ENCODE results near the gene WDR45.
A peak's percentile ranks its signal among the peaks of the same experiment; 100 is the strongest.

The WDR45 gene

GRCh38 chrX:49073601-49074575, 5.8 kb downstream of the WDR45 start, which contains the start of gene PRAF2:
Gene PRAF2 (minus strand): TSS chrX:49074002. CDS start chrX:49073987, 15 bp downstream.
- Histone ChIP-seq H2AFZ (ENCODE audit: low read length, unreplicated experiment) (peak within 1 kb of the TSS; percentile 62), H3K4me3 (ENCODE audit: low read depth, low read length) (peak within 1 kb of the TSS; percentile 90), H3K79me2 (ENCODE audit: control insufficient read depth, insufficient read depth, low read length, unreplicated experiment) (peaks cover 6% of the 10 kb centered on the region), H3K27ac (ENCODE audit: low read depth, low read length) (peak within 1 kb of the TSS; percentile 61), H3K36me3 (ENCODE audit: insufficient read depth, low read length) (no peaks in the 10 kb centered on the region), H3K4me1 (ENCODE audit: control insufficient read depth, insufficient read depth, low read length, unreplicated experiment) (peaks cover 4% of the 10 kb centered on the region), H3K27me3 (ENCODE audit: insufficient read depth, low read length) (no peaks in the 10 kb centered on the region)

GRCh38 chrX:49072712-49073095, 7.0 kb downstream of the WDR45 start:
- Histone ChIP-seq H3K4me1 (ENCODE audit: control insufficient read depth, insufficient read depth, low read length, unreplicated experiment) (peaks cover 4% of the 10 kb centered on the region), H3K27ac (ENCODE audit: low read depth, low read length) (no peak overlapping the region), H3K79me2 (ENCODE audit: control insufficient read depth, insufficient read depth, low read length, unreplicated experiment) (peaks cover 6% of the 10 kb centered on the region), H2AFZ (ENCODE audit: low read length, unreplicated experiment) (no peak overlapping the region), H3K4me3 (ENCODE audit: low read depth, low read length) (peak overlapping the region; percentile 90), H3K27me3 (ENCODE audit: insufficient read depth, low read length) (no peaks in the 10 kb centered on the region), H3K36me3 (ENCODE audit: insufficient read depth, low read length) (no peaks in the 10 kb centered on the region)

GRCh38 chrX:49071877-49072711, 7.6 kb downstream of the WDR45 start:
- no peaks in the 10 kb centered on the region for H3K27me3 ChIP-seq (ENCODE audit: insufficient read depth, low read length)
- no peak overlapping the region for H3K27ac ChIP-seq (ENCODE audit: low read depth, low read length)
- H3K4me3 ChIP-seq (ENCODE audit: low read depth, low read length): peak overlapping the region; percentile 90
- no peak overlapping the region for H2AFZ ChIP-seq (ENCODE audit: low read length, unreplicated experiment)
- H3K4me1 ChIP-seq (ENCODE audit: control insufficient read depth, insufficient read depth, low read length, unreplicated experiment): peaks cover 4% of the 10 kb centered on the region
- H3K79me2 ChIP-seq (ENCODE audit: control insufficient read depth, insufficient read depth, low read length, unreplicated experiment): peaks cover 6% of the 10 kb centered on the region
- no peaks in the 10 kb centered on the region for H3K36me3 ChIP-seq (ENCODE audit: insufficient read depth, low read length)

- Histone ChIP-seq H3K4me1 (ENCODE audit: control insufficient read depth, insufficient read depth, low read length, unreplicated experiment) (peaks cover 4% of the 10 kb centered on the region), H3K27ac (ENCODE audit: low read depth, low read length) (no peak overlapping the region), H3K27me3 (ENCODE audit: insufficient read depth, low read length) (no peaks in the 10 kb centered on the region), H3K79me2 (ENCODE audit: control insufficient read depth, insufficient read depth, low read length, unreplicated experiment) (peaks cover 6% of the 10 kb centered on the region), H2AFZ (ENCODE audit: low read length, unreplicated experiment) (no peak overlapping the region), H3K4me3 (ENCODE audit: low read depth, low read length) (no peak overlapping the region), H3K36me3 (ENCODE audit: insufficient read depth, low read length) (no peaks in the 10 kb centered on the region)
Measured at GRCh38 chrX:49070988-49071387, 8.7 kb downstream of the WDR45 start.

- no peak overlapping the region for H3K27ac ChIP-seq (ENCODE audit: low read depth, low read length)
- H3K79me2 ChIP-seq (ENCODE audit: control insufficient read depth, insufficient read depth, low read length, unreplicated experiment): peaks cover 6% of the 10 kb centered on the region
- no peaks in the 10 kb centered on the region for H3K4me1 ChIP-seq (ENCODE audit: control insufficient read depth, insufficient read depth, low read length, unreplicated experiment)
- no peak overlapping the region for H3K4me3 ChIP-seq (ENCODE audit: low read depth, low read length)
- no peak overlapping the region for H2AFZ ChIP-seq (ENCODE audit: low read length, unreplicated experiment)
- H3K36me3 ChIP-seq (ENCODE audit: insufficient read depth, low read length): no peaks in the 10 kb centered on the region
- H3K27me3 ChIP-seq (ENCODE audit: insufficient read depth, low read length): no peaks in the 10 kb centered on the region
Measured at GRCh38 chrX:49069038-49069437, 10.6 kb downstream of the WDR45 start.

- no peak overlapping the region for H3K4me3 ChIP-seq (ENCODE audit: low read depth, low read length)
- H3K27ac ChIP-seq (ENCODE audit: low read depth, low read length): no peak overlapping the region
- no peaks in the 10 kb centered on the region for H3K36me3 ChIP-seq (ENCODE audit: insufficient read depth, low read length)
- no peaks in the 10 kb centered on the region for H3K79me2 ChIP-seq (ENCODE audit: control insufficient read depth, insufficient read depth, low read length, unreplicated experiment)
- no peaks in the 10 kb centered on the region for H3K27me3 ChIP-seq (ENCODE audit: insufficient read depth, low read length)
- no peaks in the 10 kb centered on the region for H3K4me1 ChIP-seq (ENCODE audit: control insufficient read depth, insufficient read depth, low read length, unreplicated experiment)
- no peak overlapping the region for H2AFZ ChIP-seq (ENCODE audit: low read length, unreplicated experiment)
Measured at GRCh38 chrX:49067285-49068120, 12.2 kb downstream of the WDR45 start.

GRCh38 chrX:49066690-49067089, 13.0 kb downstream of the WDR45 start:
- Histone ChIP-seq H3K36me3 (ENCODE audit: insufficient read depth, low read length) (no peaks in the 10 kb centered on the region), H3K27me3 (ENCODE audit: insufficient read depth, low read length) (no peaks in the 10 kb centered on the region), H3K79me2 (ENCODE audit: control insufficient read depth, insufficient read depth, low read length, unreplicated experiment) (no peaks in the 10 kb centered on the region), H3K4me3 (ENCODE audit: low read depth, low read length) (no peak overlapping the region), H3K27ac (ENCODE audit: low read depth, low read length) (no peak overlapping the region), H2AFZ (ENCODE audit: low read length, unreplicated experiment) (no peak overlapping the region), H3K4me1 (ENCODE audit: control insufficient read depth, insufficient read depth, low read length, unreplicated experiment) (no peaks in the 10 kb centered on the region)

GRCh38 chrX:49066278-49066677, 13.4 kb downstream of the WDR45 start:
- Histone ChIP-seq H3K27me3 (ENCODE audit: insufficient read depth, low read length) (no peaks in the 10 kb centered on the region), H2AFZ (ENCODE audit: low read length, unreplicated experiment) (no peak overlapping the region), H3K36me3 (ENCODE audit: insufficient read depth, low read length) (no peaks in the 10 kb centered on the region), H3K4me3 (ENCODE audit: low read depth, low read length) (no peak overlapping the region), H3K27ac (ENCODE audit: low read depth, low read length) (no peak overlapping the region), H3K79me2 (ENCODE audit: control insufficient read depth, insufficient read depth, low read length, unreplicated experiment) (no peaks in the 10 kb centered on the region), H3K4me1 (ENCODE audit: control insufficient read depth, insufficient read depth, low read length, unreplicated experiment) (no peaks in the 10 kb centered on the region)

- Histone ChIP-seq H3K27ac (ENCODE audit: low read depth, low read length) (no peak overlapping the region), H3K4me3 (ENCODE audit: low read depth, low read length) (no peak overlapping the region), H2AFZ (ENCODE audit: low read length, unreplicated experiment) (no peak overlapping the region), H3K36me3 (ENCODE audit: insufficient read depth, low read length) (no peaks in the 10 kb centered on the region), H3K79me2 (ENCODE audit: control insufficient read depth, insufficient read depth, low read length, unreplicated experiment) (no peaks in the 10 kb centered on the region), H3K27me3 (ENCODE audit: insufficient read depth, low read length) (no peaks in the 10 kb centered on the region), H3K4me1 (ENCODE audit: control insufficient read depth, insufficient read depth, low read length, unreplicated experiment) (no peaks in the 10 kb centered on the region)
Measured at GRCh38 chrX:49064735-49065134, 15.0 kb downstream of the WDR45 start.

GRCh38 chrX:49064303-49064702, 15.4 kb downstream of the WDR45 start:
- H2AFZ ChIP-seq (ENCODE audit: low read length, unreplicated experiment): no peak overlapping the region
- no peaks in the 10 kb centered on the region for H3K27me3 ChIP-seq (ENCODE audit: insufficient read depth, low read length)
- H3K27ac ChIP-seq (ENCODE audit: low read depth, low read length): no peak overlapping the region
- no peaks in the 10 kb centered on the region for H3K4me1 ChIP-seq (ENCODE audit: control insufficient read depth, insufficient read depth, low read length, unreplicated experiment)
- no peaks in the 10 kb centered on the region for H3K79me2 ChIP-seq (ENCODE audit: control insufficient read depth, insufficient read depth, low read length, unreplicated experiment)
- no peak overlapping the region for H3K4me3 ChIP-seq (ENCODE audit: low read depth, low read length)
- no peaks in the 10 kb centered on the region for H3K36me3 ChIP-seq (ENCODE audit: insufficient read depth, low read length)
